GM12875 (cell line): ENCODE measurements around the gene COX14.

Experiments
- H3K4me3 ChIP-seq: one replicate; pipeline ENCODE4 v1.5.1; 2011; ENCODE audit warnings: low read depth, low read length, control low read depth
- TF ChIP-seq, protein P1 (sequence below): IDR thresholded peaks from 2 replicates; pipeline ENCODE4 v1.5.1; 2011; ENCODE audit warnings: low read depth, mild to moderate bottlenecking, control low read depth, inconsistent platforms, low read length, moderate library complexity, borderline replicate concordance; ENCODE audit not compliant: insufficient read depth

Gene COX14

DNA sequence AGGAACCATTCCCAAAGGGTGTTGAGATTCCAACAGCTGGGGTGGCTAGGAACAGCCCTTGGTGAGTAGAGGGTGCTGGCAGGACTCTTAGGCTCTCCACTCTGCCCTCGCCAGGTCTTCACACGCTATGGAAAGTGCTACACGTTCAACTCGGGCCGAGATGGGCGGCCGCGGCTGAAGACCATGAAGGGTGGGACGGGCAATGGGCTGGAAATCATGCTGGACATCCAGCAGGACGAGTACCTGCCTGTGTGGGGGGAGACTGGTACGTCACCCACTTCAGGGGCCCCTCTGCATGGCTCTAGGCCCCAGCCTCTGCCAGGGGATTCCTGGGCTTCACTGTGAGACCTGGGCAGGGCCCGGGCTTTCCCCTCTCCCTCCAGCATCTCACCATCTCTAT, 34.9 kb upstream of the COX14 start:
- H3K4me3 ChIP-seq = no peak overlapping the region
- TF ChIP-seq, protein P1, sequence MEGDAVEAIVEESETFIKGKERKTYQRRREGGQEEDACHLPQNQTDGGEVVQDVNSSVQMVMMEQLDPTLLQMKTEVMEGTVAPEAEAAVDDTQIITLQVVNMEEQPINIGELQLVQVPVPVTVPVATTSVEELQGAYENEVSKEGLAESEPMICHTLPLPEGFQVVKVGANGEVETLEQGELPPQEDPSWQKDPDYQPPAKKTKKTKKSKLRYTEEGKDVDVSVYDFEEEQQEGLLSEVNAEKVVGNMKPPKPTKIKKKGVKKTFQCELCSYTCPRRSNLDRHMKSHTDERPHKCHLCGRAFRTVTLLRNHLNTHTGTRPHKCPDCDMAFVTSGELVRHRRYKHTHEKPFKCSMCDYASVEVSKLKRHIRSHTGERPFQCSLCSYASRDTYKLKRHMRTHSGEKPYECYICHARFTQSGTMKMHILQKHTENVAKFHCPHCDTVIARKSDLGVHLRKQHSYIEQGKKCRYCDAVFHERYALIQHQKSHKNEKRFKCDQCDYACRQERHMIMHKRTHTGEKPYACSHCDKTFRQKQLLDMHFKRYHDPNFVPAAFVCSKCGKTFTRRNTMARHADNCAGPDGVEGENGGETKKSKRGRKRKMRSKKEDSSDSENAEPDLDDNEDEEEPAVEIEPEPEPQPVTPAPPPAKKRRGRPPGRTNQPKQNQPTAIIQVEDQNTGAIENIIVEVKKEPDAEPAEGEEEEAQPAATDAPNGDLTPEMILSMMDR = no peak

DNA sequence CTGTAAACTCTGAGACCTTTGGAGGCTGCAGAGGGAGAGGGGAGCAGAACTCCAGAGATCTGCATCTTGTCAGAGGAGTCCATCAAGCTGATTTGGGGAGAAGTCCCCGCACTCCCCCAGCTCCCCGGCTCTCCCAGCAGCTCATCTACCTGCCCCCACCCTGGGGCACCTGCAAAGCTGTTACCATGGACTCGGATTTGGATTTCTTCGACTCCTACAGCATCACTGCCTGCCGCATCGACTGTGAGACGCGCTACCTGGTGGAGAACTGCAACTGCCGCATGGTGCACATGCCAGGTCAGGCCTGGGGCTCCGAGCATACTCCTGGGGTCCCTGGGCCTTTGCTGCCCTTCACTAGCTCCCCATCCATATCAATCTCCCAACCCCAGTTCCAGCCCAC, 33.8 kb upstream of the COX14 start:
- H3K4me3 ChIP-seq = no peak overlapping the region
- TF ChIP-seq, protein P1 = no peak

- TF ChIP-seq, protein P1 = no peak
- H3K4me3 ChIP-seq = no peak overlapping the region
Measured at GRCh38 chr12:50079771-50080170, 32.3 kb upstream of the COX14 start.

GRCh38 chr12:50081096-50081808, 30.8 kb upstream of the COX14 start:
- TF ChIP-seq, protein P1 = no peak
- H3K4me3 ChIP-seq = no peak overlapping the region

DNA sequence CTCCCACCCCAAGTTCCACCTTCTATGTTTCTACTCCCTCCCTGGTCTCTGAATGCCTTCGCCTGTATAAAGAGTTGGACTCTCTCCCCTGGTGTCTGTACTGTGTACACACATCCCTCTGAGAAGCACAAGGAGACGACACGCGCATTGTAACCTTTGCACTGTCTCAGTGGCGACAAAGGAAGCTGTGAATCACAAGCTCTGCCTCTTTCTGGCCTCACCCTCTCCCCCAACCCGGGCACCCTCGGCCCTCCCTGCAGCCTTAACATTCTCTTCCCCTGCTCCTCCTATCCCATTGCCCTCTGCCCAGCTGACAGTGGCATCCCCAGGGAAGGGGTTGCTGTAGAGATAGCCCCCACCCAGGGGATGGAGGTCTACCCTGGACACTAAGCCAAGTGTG, 29.4 kb upstream of the COX14 start:
- H3K4me3 ChIP-seq = no peak overlapping the region
- TF ChIP-seq, protein P1 = no peak

GRCh38 chr12:50083301-50083700, 28.7 kb upstream of the COX14 start:
- TF ChIP-seq, protein P1 = no peak
- H3K4me3 ChIP-seq = no peak overlapping the region

DNA sequence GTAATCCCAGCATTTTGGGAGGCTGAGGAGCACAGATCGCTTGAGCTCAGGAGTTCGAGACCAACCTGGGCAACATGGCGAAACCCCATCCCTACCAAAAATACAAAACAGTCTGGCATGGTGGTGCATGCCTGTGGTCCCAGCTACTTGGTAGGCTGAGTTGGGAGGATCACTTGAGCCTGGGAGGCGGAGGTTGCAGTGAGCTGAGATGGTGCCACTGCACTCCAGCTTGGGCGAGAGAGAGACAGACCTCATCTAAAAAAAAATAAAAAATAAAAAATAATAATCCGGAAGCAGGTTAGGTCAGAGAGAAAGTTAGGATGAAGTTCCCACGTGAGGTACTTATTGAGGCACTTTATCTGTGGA, 27.6 kb upstream of the COX14 start:
- H3K4me3 ChIP-seq = peak overlapping the region; percentile 83
